GM11168 (cell line): ENCODE measurements around the gene FOXN3.

Experiments
- in situ Hi-C: fragments of 300-500 bp; cut with MboI; formaldehyde crosslinking; loops from one replicate; pipeline ENCODE4 v1.12.0; 2022; ENCODE audit warnings: low sequenced_read_pairs; ENCODE audit not compliant: unreplicated experiment

Gene FOXN3

DNA sequence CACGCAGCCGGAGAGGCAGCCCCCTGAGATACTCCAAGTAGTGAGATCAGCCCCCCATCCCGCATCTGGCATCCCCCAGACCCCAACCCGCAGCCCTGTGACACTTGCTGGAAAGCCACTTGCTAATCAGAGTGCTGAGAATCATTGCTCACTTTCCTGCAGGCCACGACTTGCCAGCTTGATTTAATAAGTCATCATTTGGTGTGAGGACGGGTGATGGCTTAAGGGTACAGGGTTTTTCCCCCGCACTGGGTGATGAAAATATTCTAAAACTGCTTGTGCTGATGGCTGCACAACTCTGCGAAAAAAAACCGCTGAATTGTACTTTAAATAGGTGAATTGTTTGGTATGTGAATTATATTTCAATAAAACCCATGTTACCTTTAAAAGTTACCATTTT is 171.2 kb downstream of the FOXN3 start:
- in situ Hi-C loops: no loop called here

DNA sequence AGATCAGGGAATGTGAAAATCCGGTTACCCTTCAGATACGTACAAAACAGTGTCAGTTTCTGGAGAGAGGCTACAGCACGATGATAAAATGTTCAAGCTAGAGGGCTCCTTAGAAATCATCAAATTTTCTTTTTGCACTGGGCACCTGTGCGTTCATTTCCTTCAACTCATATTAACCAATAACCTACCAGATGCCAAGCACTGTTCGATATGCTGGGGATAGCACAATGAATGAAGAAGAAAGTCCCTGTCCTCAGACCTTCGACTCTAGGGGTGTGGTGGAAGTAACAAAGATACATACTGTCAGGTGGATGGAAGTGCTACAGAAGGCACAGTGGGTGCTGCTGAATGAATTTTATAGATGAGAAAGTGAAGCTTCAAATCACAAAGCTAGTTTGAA is 172.3 kb downstream of the FOXN3 start:
- in situ Hi-C loops: no loop called here

DNA sequence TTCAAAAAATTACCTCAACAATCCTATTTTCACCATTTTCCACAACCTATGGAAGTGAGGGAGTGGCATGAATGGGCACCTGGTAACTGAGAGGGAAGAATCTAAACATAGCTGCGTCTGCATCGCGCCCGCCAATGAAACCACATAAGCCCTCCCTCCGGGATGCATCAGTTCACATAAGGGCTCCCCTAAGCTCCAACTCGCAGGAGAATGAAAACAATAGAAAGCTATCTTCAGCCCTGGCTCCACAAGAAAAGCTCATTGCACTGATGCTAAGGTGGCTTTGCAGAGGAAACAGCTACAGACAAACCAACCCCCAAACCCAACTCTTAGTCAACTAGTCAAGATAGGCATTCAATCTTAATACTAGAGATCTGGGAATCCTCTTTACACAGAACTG is 173.3 kb downstream of the FOXN3 start:
- in situ Hi-C loops: no loop called here

DNA sequence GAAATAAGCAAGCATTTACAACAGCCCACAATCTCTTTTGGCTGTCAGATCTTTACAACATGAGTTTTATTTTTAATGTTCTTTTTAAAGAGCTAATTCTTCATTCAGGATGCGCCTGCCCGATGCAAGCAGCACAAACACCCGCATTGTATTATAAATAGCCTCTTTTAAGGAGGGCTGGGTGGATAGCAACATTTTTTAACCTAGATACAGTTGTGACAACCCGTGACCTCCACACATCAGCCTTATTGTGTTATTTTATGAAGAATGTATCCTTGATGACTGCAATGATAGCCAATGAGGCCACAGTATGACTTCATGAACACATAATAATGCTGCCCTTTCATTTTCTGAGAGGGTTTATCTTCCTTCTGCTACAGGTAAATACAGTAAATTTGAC is 173.7 kb downstream of the FOXN3 start:
- in situ Hi-C loops: no loop called here

DNA sequence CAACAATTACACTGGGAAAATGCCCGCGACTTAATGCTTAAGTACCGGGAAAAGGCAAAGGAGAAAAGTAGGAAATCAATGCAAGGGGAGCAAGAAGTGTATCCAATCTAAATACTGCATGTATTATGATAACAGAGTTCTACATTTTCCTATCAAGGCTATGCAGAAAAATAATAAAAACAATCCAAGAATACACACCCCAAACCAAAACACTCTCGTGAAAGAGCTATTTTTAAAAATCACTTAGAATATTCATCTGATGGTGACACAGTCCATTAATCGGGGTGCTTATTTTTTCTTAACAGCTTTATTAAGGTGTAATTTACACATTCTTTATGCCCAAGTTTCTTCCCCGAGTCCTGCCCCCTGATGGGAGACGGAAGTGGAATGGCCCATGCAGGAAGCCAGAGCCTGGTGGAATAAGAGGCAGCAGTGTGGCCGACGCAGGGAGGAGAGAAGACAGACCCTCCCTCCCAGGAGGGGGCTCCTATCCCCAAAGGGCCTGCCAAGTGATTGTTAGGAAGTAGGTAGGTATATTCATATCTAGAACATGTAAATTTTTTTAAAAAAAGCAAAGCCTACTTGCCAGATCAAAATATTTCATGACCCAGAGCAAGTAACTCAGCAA is 174.3 kb downstream of the FOXN3 start:
- in situ Hi-C loops: no loop called here

DNA sequence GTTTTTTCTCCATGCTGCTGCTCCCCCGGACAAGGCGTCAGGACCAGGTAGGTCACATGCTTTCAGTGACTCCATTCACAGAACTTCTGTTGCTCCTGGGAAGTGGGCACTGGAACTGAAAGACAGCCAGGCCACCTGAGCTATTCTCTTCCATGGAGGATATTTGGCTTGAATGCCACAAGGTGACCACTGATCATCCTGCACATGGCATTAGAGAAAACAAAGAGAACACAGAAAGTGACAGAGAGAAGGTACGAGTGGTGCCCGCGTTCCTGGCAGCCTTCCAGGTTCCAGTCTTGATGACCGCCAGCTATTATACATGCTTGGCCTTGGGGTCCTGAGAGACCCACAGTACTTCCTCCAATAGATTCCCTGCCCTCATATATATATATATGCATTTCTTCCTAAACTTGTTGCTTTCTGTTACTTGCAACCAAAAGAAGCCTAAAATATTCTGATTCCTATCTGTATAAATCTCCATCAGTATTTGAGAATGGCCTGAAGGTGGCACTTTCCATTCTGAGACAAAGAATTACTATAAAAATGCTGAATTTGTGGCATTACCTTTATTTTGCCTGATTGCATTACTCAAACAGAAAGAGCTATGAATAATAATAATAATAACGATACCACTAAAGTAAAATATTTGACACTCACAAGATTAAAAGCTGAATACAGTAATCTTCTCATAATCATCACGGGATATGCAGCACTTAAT is 174.9 kb downstream of the FOXN3 start:
- in situ Hi-C loops: no loop called here

DNA sequence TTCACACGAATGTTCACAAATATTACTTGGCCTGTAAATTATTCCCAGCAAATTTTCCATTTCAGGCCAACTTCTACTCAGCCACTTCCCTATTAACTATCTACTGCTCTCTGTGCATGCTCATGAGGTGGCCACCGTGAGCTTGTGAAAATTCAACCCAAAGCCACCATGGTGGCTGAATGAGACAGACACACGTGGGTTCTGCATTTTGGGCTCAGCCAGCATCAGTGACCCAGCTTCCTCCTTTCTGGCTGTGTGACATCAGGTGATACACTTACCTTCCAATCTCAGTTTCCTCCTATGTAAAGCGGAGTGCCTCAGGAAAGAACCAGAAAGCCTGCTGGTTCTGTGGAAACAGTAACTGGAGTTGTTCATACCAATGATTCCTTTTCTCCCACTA is 175.8 kb downstream of the FOXN3 start:
- in situ Hi-C loops: no loop called here

DNA sequence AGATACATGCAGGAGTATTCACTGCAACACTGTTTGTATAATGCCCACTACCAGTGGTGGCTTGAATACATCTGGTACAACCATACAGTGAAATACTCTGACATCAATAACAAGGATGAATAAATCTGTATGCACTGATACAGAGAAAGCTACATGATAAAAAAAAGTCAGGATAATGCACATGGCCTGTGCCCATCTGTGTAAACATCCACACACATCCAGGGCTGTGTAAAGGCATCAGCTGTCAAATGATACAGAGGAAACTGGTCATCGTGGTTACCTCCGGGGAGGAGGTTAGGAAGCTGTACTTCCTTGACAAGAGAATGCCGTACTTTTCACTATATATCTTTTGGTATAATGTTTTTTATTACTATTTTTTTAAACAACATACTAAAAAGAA is 176.6 kb downstream of the FOXN3 start:
- in situ Hi-C loops: no loop called here

DNA sequence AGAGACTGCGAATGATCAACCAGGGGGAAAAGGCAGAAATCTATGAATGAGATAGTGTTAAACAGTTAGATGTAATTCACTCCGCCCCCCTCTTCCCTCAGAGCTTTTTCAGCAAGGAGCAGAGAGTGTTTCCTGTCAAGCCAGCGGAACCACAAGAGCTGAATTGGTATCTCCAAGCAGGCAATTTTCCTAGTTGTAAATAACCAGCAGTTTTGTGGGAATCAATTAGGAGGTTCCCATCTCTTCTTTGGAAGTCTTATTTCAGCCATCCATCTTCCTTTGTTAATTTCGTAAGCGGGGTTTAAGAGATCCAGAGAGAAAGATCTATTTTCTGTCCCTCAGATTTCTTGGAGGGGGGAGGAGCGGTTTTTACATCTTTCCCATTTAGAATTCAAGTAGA is 178.0 kb downstream of the FOXN3 start:
- in situ Hi-C loops: no loop called here

DNA sequence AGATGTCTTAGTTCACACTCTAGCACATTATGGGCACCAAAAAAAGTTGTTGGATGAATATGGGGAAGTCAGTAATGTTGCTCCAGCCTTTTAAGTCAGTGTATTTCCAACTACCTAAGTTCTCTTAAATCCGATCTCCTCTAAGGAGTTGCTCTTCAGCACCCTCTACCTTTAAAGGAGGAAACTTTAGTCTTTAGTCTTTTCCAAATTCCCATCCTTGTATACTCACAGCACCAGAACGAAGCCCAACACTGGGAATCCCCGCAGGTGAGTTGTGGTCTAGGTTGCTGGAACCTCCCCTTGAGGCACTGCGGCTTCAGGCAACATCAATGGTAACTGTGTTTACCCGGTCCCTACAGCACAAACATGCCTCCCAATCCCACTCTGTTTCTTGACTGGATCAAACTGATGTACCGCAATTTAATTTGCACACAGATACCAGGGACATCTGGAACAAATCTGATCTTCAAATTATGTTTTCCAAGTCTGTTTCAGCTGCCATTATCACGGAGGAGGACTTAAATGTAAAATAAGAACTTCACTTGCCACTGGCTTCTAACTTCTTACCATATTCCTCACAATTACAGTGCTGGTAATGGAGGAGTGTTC is 179.0 kb downstream of the FOXN3 start:
- in situ Hi-C loops: no loop called here

DNA sequence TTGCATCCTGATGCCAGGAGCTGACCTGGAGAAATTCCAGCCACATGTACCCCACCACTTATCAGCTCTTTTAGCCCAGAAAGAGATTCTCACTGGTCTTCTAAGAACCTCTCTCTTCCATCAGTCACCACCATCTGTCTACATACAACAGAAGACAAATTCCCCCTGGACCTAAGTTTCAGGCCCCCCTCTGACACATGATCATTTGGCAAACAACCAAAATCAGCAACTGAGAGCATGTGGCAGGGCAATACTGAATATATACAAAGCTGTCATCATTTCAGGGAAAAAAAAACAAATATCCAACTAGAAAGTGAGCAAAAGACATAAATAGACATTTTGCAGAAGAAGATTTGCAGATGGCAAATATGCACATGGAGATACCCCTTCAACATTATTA is 180.2 kb downstream of the FOXN3 start:
- in situ Hi-C loops: no loop called here

DNA sequence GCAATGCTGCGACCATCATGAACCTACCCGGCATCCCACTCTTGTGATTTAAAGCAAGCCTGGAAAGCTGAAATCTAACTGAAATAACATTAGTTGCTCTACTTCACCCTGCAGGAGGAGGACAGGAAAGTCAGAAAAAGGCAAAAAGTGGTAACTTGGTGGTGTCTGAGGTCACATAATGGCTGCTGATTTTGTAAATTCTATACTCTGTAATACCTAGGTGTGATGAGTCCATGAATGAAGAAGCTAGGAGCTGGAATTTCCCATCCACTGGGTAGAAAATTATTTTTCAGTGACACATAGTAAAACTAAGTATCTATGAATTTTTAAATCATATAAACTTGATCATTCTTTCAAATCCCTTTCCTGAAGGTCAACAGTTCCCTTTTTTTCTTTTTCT is 183.8 kb downstream of the FOXN3 start:
- in situ Hi-C loops: no loop called here

DNA sequence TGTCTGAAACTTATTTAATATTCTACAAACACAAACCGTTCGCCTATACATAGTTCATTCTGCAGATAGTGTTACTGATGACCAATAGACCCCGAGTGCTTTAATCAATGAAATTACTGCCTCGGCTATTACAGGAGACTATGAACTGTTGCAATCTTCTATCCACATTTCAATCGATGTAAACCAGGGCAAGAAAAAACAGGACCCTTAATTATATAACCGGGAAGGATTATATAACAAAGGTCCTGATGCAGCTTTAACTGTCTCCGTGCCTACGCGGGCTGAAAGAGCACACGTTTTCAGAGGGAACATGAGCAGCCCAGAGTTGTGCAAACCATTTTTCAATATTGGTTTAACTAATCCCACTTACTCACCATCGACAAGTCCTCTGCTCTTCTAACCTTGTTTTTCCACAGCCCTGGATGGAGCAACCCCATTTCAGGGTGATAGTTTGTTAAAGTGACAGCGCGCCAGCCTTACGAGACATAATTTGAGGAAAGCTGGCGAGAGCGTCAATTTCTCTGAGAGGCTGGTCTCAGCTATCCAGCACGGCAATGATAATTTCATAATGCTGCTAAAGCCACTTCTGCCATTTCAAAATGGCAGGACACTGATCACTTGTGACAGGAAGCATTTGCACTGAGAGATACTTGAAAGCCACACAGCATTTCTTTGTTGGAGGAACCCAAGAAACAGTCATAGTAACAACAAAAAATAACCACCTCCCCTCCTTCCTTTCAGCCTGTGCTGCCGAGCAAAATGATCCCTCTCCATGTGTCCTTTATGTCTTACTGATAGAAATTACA is 184.6 kb downstream of the FOXN3 start:
- in situ Hi-C loops: no loop called here

DNA sequence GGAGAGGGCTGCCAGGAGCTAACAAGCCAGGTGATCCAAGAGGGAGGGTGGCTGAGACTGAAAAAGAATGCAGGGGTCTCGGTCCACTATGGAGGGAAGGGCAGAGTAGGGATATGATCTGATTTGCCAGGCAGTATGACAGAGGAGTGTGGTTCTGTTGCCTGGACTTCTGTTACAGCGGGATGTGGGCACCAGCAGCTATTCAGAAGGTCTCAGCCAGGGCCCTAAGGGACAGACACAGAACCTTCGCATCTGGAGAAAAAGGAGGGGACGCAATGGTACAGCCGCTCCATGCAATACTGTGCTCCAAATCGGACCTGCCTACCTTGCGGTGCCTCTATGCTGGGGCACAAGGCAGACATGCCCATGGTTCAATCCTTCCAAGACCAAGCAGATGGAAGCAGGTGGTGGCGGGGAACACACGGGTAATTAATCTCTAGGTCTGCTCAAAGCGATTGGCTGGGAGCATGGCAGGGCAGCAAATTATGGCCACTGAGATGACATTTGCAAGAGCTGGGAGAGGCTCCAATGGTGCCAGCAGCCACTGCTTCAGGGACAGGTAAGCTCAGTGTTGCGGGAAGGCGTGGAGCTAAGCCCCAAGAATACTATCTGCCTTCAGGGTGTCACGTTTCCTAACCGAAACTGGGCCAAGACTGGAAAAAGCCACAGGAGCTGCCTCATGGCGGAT is 185.5 kb downstream of the FOXN3 start:
- in situ Hi-C loops: no loop called here

DNA sequence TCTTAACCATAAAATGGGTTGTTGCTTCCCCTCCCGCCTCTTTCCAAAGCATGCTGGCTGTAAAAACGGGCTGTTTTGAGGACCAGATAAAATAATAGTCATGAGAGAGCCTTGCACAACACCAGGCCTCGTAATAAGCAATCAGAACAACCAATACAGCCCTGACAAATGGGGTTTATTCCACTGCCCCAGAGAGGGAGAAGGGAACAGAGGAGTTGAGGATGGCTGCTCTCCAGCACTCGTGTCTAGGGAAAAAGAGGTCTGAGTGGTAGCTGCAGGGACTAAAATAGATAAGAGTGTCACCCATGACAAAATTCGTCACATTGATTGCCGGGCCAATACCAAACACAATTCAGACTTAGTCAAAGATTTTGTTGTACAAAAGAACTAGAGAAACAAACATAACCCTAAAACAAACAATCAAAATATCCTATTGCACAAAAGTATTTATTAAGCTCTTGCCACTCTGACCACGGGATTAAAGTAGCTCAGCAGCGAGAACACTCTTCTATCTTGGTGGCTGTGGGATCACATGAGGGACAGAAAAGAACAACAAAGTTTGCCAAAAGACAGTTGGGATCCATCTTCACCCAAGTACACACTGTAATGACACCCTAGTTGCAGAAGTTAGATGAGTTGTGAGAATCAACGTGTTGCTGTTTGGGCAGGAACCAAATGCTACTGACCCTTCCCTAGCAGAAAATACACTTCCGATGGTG is 188.0 kb downstream of the FOXN3 start:
- in situ Hi-C loops: no loop called here

DNA sequence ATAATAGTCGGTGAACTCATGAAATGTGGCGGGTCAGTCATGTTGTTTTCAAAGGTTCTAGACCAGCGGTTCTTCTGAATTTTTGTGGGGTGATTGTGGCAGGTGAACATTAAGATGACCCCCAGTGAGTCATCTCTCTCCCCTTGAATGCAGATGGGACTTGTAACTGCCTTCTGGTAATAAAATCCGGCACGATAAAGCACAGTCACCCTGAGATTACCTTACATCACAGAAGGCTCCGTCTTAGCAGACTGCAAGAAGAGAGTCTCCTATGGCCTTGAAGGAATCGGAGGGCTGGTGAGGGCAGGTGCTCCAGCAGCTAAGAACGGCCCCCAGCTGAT is 189.6 kb downstream of the FOXN3 start:
- in situ Hi-C loops: no loop called here

DNA sequence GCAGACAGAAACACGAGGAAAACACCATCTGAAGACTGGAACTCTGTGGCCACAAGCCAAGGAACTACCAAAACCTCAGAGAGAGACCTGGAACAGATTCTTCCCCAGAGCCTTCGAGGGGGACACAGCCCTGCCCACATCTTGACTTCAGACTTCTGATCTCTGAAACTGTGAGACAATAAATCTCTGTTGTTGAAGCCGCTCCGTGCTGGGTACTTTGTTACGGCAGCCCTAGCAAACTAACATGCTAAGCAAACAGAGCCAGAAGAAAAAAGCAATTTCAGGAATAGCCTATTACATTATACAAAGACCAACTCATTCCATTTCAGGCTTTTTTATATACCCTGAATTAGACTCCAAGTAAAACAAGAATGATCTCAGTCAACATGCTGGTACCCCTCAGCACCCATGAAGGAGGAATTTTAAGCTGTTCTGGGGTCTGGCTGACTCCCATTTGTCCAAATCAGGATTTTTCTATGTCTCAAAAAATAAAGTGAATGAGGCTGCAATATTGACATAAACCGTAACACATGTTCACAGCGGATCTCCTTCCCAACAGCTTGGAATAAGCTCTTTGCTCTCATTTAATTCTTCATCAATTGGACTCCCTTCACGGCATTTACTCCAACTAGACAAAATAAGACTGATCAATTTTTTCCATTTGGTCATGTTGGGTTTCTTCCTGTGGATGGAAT is 190.1 kb downstream of the FOXN3 start:
- in situ Hi-C loops: no loop called here

DNA sequence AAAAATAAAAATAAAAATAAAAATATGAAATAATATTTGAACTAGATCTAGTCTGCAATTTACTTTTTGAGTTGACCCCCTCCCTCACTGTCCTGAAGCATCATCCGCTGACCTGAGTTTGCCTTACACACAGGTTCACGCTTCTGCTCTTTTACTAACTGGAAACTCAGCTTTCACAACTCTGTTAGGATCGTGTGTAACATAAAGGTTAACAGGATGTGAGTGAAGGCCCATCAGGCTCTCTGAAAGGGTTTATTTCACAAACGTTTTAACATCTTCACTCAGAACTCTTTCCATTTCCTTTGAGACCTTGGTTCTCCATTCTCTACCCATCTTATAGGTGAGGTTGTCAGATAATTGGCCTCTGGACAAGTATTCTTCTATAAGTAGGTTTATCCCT is 191.4 kb downstream of the FOXN3 start:
- in situ Hi-C loops: no loop called here

DNA sequence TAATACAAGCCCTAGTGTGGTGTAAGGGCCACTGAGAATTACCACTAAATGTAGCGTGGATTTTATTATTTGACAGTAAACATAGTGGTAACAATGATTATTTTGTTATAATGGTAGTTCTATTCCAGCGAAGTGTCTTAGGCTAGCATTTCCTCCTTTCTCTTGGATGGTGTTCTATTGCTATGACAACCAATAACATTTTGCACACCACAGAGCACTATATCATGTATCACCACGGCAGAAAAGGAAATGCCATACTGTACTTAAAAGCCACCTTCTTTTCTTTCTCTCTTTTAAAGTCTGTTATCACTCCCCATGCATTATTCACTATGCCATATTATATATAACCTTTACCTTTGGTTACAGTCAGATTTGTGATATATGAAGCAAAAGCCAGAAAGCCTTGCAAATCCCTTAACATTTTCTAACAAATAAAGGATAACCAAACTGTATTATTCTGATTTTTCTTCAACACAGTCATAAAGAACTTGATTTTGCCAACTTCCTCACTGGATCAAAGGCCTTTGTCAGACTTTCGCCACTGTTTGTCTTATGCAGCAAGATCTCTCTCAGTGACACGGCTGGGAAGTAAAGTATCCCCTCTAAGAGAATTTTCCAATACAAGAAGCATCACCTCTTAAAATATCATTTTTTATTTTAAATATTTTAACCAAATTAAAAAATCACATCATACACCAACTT is 195.8 kb downstream of the FOXN3 start:
- in situ Hi-C loops: no loop called here
